ENCODE data around the gene TOMM20.

The TOMM20 gene

DNA sequence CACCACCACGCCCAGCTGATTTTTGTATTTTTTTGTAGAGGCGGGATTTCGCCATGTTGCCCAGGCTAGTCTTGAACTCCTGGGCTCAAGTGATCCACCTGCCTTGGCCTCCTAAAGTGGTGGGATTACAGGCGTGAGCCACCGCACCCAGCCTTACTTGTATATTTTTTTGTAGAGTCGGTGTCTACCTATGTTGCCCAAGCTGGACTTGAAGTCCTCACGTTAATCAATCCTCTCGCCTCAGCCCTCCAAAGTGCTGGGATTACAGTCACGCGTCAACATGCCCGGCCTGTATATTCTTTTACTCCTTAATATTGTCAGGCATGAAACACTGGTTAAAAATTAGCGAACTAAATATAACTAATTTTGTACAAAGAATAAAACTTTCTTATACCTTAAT lies 5.5 kb upstream of the TOMM20 start:
- no peak for DNase-seq (ENCODE audit: low read depth)

DNA sequence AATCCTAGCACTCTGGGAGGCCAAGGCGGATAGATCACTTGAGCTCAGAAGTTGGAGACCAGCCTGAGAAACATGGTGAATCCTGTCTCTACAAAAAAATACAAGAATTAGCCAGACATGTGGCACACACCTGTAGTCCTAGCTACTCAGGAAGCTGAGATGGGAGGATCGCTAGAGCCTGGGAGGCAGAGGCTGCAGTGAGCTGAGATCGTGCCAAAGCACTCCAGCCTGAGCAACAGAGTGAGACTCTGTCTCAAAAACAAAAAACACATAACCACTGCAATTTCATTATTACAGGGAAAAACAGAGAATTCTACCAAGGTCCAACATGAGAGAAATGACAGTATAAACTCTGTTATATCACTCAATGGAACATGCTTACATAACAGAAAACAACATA lies 4.4 kb upstream of the TOMM20 start:
- DNase-seq (ENCODE audit: low read depth), result no peak

DNA sequence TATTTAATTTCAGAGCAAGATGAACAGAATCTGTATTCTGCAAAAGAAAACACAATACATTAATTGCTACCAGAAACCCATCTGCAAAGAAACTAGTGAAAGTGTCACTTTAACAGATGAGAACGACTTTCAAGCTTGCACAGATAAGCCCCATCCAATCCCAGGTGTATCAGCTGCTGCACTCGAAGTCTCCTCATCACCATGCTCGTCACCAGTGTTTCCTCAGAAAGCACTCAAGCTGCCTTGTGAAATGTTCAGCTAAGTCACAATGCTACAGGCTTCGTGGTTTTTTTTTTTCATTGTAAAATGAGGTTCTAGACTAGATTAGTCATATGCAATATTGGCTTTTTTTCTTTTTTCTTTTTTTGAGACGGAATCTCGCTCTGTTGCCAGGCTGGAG lies 3.3 kb upstream of the TOMM20 start:
- no peak for DNase-seq (ENCODE audit: low read depth)

DNA sequence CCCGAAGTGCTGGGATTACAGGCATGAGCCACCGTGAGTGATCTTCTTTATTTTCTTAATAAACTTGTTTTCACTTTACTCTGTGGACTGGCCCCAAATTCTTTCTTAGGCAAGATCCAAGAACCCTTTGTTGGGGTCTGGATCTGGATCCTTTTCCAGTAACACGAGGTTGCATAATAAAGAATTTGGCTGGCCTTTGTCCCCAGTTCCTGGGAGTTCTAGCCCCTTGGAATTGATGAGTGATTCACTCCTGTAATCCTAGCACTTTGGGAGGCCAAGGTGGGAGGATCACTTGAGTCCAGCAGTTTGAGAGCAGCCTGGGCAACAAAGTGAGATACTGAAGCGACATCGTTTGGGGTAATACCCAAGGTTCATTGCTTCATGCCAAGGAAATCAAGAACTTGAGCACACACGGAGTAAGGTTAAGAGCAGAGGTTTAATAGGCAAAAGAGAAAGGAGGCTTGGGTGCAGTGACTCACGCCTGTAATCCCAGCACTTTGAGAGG lies 2.2 kb upstream of the TOMM20 start:
- no peak for DNase-seq (ENCODE audit: low read depth)

DNA sequence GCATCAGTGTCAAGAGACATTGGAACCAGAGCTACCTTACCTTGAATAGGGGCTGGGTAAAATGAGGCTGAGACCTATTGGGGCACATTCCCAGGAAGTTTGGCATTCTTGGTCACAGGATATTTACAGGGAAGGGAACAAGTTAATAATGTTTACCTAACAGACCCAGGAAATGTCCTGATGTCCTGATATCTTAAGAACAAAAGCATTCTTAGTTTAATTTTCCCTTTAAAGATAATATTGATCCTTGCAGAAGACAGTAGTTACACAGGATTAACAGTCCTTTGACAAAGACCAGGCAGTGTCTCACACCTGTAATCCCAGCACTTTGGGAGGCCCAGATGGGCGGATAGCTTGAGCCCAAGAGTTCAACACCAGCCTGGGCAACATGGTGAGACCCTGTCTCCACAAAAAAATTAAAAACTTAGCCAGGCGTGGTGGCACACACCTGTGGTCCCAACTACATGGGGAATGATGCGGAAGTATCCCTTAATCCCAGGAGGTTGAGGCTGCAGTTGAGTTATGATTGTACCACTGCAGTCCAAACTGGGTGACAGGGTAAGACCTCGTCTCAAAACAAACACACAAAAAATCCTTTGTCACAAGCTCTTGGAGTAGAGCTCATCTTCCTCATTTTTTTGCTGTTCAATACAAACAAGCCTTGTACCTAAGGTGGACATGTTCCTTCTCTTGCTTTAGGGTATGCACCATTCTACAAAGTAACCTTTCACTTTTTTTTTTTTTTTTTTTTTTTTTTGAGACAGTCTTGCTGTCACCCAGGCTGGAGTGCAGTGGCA lies 1.3 kb upstream of the TOMM20 start:
- DNase-seq (ENCODE audit: low read depth), result no peak

DNA sequence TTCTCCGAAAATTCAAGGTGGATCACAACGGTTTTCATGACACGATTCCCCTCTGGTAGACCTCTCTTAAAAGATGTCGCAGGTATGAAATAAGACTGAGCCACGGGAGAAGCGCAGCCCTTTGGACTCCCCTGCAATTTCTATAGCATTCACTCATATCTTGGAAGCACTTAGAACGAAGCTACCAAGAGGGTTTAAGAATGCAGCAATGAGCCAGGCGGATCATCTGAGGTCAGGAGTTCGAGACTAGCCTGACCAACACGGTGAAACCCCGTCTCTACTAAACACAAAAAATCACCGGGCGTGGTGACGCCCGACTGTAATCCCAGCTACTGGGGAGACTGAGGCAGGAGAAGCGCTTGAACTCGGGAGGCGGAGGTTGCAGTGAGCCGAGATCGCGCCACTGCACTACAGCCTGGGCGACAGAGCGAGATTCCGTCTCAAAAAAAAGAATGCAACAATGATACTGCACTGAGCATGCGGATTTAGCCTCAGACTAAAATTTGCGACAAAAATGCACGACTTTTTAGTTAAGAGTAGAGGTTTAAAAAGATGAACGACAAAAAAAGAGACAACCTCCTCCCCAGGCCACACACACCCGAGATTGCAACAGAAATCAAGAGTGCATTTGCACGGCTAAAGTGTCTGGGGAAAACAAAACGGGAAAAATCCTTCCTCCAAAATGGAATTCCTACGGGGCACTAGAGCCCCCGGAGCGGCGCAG lies 743 bp downstream of the TOMM20 start:
- no peak for DNase-seq (ENCODE audit: low read depth)

DNA sequence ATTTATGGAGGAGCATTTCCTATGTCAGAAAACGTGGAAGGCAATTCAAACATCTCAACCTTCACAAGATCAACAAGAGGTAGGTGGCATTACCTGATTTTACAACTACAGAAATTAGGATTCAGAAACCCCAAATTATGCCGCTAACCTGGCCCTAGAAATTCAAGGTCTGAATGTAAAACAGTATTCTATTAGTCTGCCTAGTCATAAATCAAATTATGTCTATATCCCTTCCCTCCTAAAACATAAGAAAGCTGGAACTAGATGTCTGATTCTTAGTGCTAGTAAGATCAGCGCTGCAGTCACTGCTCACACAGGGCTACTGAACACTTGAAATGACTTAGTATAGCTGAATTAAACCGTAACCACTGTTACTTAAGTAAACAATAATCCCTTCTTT lies 1.4 kb downstream of the TOMM20 start:
- DNase-seq (ENCODE audit: low read depth), result no peak

DNA sequence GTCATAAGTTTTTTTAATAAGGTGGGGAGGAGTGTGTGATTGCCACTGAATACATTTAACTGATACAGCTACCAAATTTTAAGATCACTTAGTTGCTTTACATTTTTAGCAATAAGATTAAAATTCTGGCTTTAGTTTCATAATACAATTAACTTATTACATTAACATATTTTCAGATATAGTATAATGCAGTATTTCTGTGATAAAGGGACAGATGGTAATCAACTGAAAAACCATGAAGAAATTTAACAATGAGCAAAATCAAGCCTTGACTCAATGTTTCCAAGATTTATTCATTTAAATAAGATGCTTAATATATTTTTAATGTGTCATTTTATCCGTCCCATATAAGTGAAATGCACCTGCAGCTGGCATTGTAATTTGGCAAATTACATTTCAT lies 4.0 kb downstream of the TOMM20 start:
- DNase-seq (ENCODE audit: low read depth), result no peak

DNA sequence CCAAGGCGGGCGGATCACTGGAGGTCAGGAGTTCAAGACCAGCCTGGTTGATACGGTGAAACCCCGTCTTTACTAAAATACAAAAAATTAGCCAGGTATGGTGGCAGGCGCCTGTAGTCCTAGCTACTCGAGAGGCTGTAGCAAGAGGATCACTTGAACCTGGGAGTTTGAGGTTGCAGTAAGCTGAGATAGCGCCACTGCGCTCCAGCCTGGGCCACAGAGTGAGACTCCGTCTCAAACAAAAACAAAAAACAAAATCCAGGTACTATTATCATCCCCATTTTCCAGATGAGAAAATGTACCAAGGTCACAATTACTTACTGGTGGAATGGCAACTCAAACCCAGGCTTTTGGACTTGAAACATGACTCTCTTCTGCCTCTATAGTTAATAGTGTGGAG lies 4.5 kb downstream of the TOMM20 start:
- DNase-seq (ENCODE audit: low read depth), result no peak

DNA sequence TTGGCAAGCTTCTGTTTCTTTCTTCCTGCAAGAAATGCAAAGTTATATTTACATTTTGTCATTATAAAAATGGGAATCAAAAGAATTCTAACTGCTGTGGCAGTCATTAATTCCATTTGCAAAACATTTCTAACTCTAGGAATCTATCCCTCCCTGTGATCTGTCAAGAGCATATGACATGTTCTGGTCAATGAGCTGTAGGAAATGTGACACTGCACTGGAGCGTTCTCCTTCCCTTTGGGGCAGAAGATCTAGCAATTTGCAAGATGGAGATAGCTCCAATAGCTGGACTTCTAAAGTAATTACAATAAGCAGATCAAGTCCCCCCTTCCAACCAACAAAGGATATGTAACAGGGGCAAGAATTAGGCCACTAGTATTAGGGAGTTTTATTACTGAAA lies 6.3 kb downstream of the TOMM20 start:
- DNase-seq (ENCODE audit: low read depth), result no peak

DNA sequence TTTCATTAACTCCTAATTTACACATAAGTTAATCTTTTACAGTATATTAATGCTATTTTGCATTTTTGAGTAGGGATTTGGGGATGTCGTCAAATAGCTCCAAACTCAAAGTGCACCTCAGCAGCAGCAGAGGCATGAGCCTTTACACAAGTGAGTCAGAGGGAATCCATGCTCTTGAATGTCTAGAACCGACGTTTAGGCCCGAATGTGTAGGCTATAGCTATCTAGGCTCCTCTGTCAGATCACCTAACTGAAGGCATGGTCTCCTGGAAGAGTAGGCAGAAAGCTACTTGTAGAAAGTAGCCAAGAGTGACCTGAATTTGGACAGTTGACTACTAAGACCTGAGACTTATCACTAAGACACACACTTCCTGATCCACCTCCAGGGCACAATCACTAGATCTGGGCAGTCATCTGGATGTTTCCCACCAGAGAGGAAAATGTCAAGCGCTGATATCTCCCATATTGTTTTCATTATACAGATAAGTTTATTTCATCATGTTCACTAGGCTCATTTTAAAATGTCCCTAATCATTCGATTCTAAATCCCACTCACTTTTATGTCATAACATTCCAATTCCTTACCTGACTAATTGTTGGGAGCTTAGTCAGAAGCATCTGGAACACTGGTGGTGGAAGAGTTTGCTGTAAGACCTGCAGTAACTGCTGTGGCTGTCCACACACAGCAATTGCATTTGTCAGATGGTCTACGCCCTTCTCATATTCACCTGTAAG lies 15.3 kb downstream of the TOMM20 start:
- no peak for DNase-seq (ENCODE audit: low read depth)

DNA sequence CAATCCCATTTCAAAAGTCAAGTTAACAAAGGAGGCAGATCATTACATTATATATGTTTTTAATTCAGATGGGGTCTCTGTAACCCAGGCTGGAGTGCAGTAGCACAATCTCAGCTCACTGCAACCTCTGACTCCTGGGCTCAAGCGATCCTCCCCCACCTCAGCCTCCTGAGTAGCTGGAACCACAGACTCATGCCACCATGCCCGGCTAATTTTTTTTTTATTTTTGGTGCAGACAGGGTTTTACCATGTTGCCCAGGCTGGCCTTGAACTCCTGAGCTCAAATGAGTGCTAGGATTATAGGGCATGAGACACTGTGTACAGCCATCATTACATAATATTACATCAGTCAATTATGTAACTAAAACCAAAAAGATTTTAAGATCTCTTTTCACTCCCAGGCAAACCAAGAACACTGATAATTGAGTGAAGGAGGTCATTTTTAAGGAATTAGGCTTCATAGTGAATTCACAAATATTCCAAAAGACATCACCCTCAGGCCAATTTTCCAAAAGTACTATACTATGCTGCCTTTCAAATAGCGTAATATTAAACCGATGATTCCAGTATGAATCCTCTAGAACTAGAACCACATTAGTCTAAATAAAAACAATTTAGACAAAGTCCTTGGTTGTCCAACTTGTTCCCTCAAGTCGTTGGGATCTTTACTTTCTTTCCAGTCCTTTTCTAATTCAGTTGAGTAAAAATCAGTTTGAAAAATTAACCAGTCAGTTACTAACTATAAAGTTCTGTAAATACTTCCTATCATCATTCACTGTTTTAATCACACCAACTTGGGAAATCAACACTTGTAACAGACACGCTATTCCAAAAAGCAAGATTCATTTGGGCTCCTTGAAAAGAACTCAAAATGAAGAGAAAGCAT lies 16.1 kb downstream of the TOMM20 start:
- no peak for DNase-seq (ENCODE audit: low read depth)

DNA sequence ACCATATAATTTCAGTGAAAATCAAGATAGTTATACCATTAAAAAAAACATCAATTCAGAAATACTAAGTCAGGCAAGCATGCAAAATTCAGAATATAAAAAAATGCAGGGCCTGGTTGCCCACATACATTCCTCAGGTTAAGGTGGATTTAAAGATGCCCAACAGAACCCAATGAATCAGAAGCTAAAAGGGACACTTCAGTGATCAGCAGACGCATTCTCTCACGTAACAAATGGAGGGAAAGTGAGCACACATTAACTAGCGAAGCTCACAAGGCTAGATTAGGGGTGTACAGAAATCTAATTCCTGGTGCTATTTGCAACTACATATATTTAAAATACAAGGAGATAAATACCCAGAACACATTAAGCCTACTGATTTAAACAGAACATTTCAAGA lies 17.5 kb downstream of the TOMM20 start:
- DNase-seq (ENCODE audit: low read depth), result no peak

DNA sequence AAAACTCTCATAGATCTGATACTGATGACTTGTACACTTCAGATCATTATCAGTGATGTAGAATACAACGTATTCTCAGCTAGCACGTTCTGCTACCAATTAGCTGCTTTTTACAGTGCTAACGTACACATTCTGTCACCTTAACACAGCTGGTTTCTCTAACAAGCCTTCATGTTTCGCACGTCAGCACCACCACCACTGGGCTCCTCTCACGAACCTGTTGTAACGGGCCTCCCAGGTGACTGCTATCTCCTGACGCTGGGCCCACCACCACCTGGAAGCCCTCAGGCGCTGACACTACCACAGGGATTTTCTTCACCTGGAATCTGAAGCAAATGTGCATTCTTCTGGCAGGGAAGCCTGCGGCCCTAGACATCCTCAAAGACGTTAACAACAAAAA lies 19.8 kb downstream of the TOMM20 start:
- DNase-seq (ENCODE audit: low read depth), result no peak

DNA sequence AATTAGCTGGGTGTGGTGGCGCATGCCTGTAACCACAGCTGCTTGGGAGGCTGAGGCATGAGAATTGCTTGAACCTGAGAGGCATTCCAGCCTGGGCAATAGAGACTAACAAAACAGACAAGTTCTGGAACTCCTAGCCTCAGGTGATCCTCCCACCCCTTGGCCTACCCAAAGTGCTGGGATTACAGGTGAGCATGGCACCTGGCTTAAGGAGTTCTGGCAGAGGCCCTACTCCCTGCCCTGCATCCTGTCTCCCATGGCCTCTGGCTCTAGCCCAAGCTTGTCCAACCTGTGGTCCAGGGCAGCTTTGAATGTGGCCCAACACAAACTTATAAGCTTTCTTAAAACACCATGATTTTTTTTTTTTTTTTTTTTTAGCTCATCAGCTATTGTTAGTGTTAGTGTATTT lies 20.4 kb downstream of the TOMM20 start:
- DNase-seq (ENCODE audit: low read depth), result no peak

DNA sequence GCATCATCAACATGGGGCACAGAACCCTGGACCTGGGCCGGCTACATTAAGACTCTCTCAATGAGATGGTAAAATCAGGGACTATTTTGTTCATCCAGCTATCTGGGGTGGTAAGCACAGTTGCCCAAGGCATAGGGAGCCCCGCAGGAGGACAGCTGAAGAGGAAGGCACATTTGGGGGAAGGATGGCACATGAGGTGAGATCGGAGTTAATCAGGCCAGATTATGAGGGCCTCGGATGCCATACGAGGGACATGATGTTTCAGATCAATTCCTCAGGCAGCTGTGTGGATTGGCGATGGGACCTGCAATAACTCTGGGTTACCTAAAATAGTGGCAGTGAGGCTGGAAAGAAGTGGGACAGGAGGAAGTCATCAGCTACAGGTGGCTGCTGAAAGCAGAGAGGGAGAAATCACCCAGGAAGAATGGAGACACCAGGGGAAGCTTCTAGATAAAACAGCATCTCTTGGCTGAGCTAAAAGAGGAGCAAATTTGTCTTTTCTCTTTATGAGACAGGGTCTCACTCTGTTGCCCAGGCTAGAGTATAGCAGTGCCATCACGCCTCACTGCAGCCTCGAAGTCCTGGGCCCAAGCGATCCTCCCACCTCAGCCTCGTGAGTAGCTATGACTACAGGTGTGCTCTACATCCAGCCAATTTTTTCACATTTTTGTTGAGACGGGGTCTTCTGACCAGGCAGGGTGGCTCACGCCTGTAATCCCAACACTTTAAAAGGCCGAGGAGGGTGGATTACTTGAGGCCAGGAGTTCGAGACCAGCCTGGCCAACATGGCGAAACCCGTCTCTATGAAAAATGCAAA lies 21.1 kb downstream of the TOMM20 start:
- no peak for DNase-seq (ENCODE audit: low read depth)

DNA sequence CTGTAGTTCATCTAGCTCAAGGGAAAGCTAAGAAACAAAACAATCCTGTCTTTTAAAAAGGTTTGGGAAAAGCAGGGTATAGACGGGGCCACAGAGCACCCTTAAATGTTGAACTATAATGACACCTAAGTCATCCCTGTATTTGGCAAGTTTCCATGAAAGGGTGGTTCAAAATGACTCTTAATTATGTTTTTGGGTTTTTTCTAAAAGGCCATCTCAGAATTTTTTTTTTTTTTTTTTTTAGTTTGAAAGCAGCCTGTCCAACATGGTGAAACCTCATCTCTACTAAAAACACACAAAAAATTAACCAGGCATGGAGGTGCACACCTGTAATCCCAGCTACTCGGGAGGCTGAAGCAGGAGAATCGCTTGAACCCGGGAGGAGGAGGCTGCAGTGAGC lies 22.2 kb downstream of the TOMM20 start:
- DNase-seq (ENCODE audit: low read depth), result no peak

DNA sequence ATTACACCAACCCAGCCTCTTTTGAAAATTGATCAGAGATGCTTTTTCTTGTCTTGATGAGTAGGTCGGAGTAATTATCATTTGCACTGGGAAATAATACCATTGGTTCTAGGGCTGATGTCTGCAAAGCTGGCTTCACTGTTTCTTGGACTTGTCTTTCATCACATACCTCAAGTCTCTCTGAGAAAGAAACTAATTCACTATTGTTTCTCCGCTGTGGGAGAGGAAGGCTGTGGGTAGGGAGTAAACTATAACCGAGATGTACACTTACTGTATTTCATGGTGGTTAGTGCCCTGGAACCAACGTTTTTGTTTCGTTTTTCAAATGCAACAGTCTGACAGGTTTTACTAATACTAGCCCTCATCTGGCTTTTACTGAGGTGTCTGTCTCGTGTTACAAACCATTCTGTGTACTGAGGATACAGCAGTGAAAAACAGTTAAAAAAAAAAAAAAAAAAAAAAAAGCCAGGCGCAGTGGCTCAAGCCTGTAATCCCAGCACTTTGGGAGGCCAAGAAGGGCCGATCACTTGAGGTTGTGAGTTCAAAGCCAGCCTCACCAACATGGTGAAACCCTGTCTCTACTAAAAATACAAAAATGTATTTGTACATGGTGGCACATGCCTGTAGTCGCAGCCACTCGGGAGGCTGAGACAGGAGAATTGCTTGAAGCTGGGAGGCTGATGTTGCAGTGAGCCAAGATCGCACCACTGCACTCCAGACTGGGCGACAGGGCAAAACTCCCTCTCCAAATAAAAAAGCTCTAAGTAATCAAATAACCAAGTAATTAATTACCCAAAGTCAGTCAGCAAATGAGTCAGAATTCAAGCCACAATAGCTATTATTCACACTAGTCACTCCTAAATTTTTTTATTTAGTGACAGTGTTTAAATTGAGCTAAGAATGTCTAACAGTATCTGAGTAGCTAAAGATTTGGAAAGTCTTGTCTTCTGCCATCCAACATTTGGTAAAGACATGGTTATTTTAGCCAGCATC lies 23.3 kb downstream of the TOMM20 start:
- no peak for DNase-seq (ENCODE audit: low read depth)

DNA sequence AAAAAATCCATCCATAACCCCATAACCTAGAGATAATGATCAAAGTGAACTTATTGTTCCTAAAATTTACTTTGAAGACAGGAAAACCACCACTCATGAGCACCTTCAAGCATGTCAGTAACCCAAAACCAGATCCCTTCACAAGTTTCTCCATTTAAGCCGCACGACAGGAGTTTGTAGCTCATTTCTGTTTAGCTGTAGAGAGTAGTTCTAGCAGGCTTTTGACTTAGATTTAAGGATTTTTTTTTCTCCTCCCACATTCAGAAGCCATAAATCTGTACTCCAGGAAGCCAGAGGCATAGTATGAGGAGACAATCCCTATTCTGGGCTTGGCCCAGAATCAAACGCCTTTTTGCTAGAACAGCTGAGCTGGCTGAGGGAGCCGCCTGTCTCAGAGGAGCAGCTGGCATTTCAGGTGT lies 25.6 kb downstream of the TOMM20 start:
- DNase-seq (ENCODE audit: low read depth), result no peak

DNA sequence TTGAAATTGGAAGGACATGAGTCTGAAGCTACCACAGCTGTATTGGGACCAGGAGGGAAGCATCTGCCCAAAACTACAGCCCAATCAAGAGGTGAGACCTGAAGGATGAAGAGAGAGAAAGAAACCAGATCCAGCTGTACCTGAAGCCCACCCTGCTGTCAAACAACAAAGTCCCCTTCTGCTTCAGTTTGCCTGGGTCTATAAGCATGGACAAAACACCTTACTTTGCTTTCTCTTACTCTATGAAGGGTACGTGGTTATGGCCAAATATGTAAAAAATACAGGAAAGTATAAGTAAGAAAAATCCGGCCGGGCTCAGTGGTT lies 26.4 kb downstream of the TOMM20 start:
- no peak for DNase-seq (ENCODE audit: low read depth)

Data from HS-27A (cell line).